Pulmonary artery endothelial cell (primary cell): ENCODE results near the gene PDE6G. TPM values are rescaled to one million over a fixed set of nuclear protein-coding genes. Genes with fewer than 3 reads are reported as not detected.
A peak's percentile ranks its signal among the peaks of the same experiment; 100 is the strongest.
"Not testable (repeated sequence)": the region's sequence is repeated elsewhere in the genome, so short reads cannot be mapped to it uniquely, and the experiment has no call there.

Experiments
- DNase-seq: peaks from one replicate; pipeline ENCODE4 v3.0.0-alpha.2; 2011; ENCODE audit warnings: low read depth, low spot score
- total RNA-seq: library from RNA; depleted of rRNA; stranded (reverse); fragments of >200 nt; gene quantifications from 2 replicates; pipeline ENCODE4 v1.2.3, GENCODE V29; 2014

PDE6G gene
- total RNA-seq, 1 donor from 2014 or later, result 0.26 TPM

- no peak for DNase-seq
These were observed 20.9 kb downstream of the PDE6G start for GRCh38 chr17:81635431-81635830.

- DNase-seq, result no peak
These were observed 24.9 kb downstream of the PDE6G start for GRCh38 chr17:81631482-81631881.

- no peak for DNase-seq
These were observed 26.1 kb downstream of the PDE6G start for GRCh38 chr17:81630274-81630673.

GRCh38 chr17:81621494-81622130, 34.7 kb downstream of the PDE6G start:
- no peak for DNase-seq

GRCh38 chr17:81618307-81618706, 38.0 kb downstream of the PDE6G start:
- not testable (repeated sequence) for DNase-seq

- no peak for DNase-seq
These were observed 39.5 kb downstream of the PDE6G start for GRCh38 chr17:81616877-81617276.

- DNase-seq, result no peak
These were observed 40.9 kb downstream of the PDE6G start for GRCh38 chr17:81615401-81615930.

- no peak for DNase-seq
These were observed 44.0 kb downstream of the PDE6G start for GRCh38 chr17:81612172-81612970.

GRCh38 chr17:81609541-81610311, 46.6 kb downstream of the PDE6G start:
- DNase-seq, result no peak

- no peak for DNase-seq
These were observed 47.7 kb downstream of the PDE6G start for GRCh38 chr17:81608605-81609004.

- DNase-seq, result no peak
These were observed 48.3 kb downstream of the PDE6G start for GRCh38 chr17:81608082-81608481.

- DNase-seq, result no peak
These were observed 48.9 kb downstream of the PDE6G start for GRCh38 chr17:81607431-81607830.

- no peak for DNase-seq
These were observed 52.3 kb downstream of the PDE6G start for GRCh38 chr17:81603846-81604610.

- DNase-seq, result peak; percentile 54
These were observed 54.7 kb downstream of the PDE6G start for GRCh38 chr17:81601525-81602120.

Other genes starting within 250 kb of the PDE6G start
- gene ACTG1, start 143.7 kb downstream of the PDE6G start, total RNA-seq, result 9,538 and 11,768 TPM in 2 replicates
- gene FSCN2, start 128.2 kb downstream of the PDE6G start, total RNA-seq, result 0.35 and 0.66 TPM in 2 replicates
- 17.5 and 21.7 TPM in 2 replicates for gene FAAP100, start 104.2 kb downstream of the PDE6G start, total RNA-seq
- 103 and 114 TPM in 2 replicates for gene NPLOC4, start 19.4 kb downstream of the PDE6G start, total RNA-seq
- 0.14 and 0.26 TPM in 2 replicates for gene TSPAN10, start 19.3 kb downstream of the PDE6G start, total RNA-seq
- 29.3 and 34.8 TPM in 2 replicates for gene OXLD1, start 10.1 kb upstream of the PDE6G start, total RNA-seq
- gene CCDC137, start 10.2 kb upstream of the PDE6G start, total RNA-seq, result 13.3 and 13.7 TPM in 2 replicates
- gene ARL16, start 27.3 kb upstream of the PDE6G start, total RNA-seq, result 16.5 and 43.3 TPM in 2 replicates
- 68.9 and 91.5 TPM in 2 replicates for gene HGS, start 27.5 kb upstream of the PDE6G start, total RNA-seq
- 17.1 and 24.5 TPM in 2 replicates for gene MRPL12, start 46.8 kb upstream of the PDE6G start, total RNA-seq
- 24.4 and 26.7 TPM in 2 replicates for gene SLC25A10, start 55.7 kb upstream of the PDE6G start, total RNA-seq
- not detected in 2 replicates for gene GCGR, start 147.6 kb upstream of the PDE6G start, total RNA-seq
- gene MCRIP1, start 176.7 kb upstream of the PDE6G start, total RNA-seq, result 95.8 and 149 TPM in 2 replicates
- not detected in 2 replicates for gene PPP1R27, start 178.5 kb upstream of the PDE6G start, total RNA-seq
- gene P4HB, start 204.0 kb upstream of the PDE6G start, total RNA-seq, result 1,184 and 1,197 TPM in 2 replicates
- 135 and 168 TPM in 2 replicates for gene ARHGDIA, start 214.8 kb upstream of the PDE6G start, total RNA-seq
- 228 and 268 TPM in 2 replicates for gene ALYREF, start 235.0 kb upstream of the PDE6G start, total RNA-seq
- 114 and 167 TPM in 2 replicates for gene ANAPC11, start 235.2 kb upstream of the PDE6G start, total RNA-seq
- 0.11 and 0.20 TPM in 2 replicates for gene NPB, start 245.7 kb upstream of the PDE6G start, total RNA-seq